ENCODE results near the gene RREB1. TPM values are rescaled to one million over a fixed set of nuclear protein-coding genes. Genes with fewer than 3 reads are reported as not detected.

Gene RREB1
- total RNA-seq, 4 donors from 2014 or later, result 56.2 to 102 (median 62.6) TPM

- 93% methylated on average over 9 of the region's 9 CpGs for WGBS
- Histone ChIP-seq H3K36me3 (peaks cover 68% of the 10 kb centered on the region), H3K27ac (no peak overlapping the region), H3K9me3 (no peaks in the 10 kb centered on the region), H3K4me1 (no peaks in the 10 kb centered on the region), H3K27me3 (no peaks in the 10 kb centered on the region), H3K4me3 (no peak overlapping the region)
- TF ChIP-seq EP300 (IDR thresholded peaks at IDR 0.05), result no peak
- TF ChIP-seq POLR2A (IDR thresholded peaks at IDR 0.05), result no peak
- no peak for TF ChIP-seq POLR2AphosphoS5 (IDR thresholded peaks at IDR 0.05)
- TF ChIP-seq CTCF (IDR thresholded peaks at IDR 0.05), result no peak
- no peak for DNase-seq (ENCODE audit: low spot score in 2 of 2)
Measured at GRCh38 chr6:7189101-7189758, 81.5 kb downstream of the RREB1 start.

- H3K9me3 ChIP-seq, result no peaks in the 10 kb centered on the region
- TF ChIP-seq EP300 (IDR thresholded peaks at IDR 0.05) (no peak), CTCF (IDR thresholded peaks at IDR 0.05) (no peak)
- peaks cover 63% of the 10 kb centered on the region for H3K36me3 ChIP-seq
- peaks cover 12% of the 10 kb centered on the region for H3K4me1 ChIP-seq
- WGBS, result 91% methylated on average over 2 of the region's 2 CpGs
- no peak for DNase-seq (ENCODE audit: low spot score in 2 of 2)
- H3K27ac ChIP-seq, result no peak overlapping the region
- no peak overlapping the region for H3K4me3 ChIP-seq
- H3K27me3 ChIP-seq, result no peaks in the 10 kb centered on the region
Measured at GRCh38 chr6:7190791-7191190, 83.0 kb downstream of the RREB1 start.

GRCh38 chr6:7193122-7193521 is 85.4 kb downstream of the RREB1 start:
- DNase-seq (ENCODE audit: low spot score in 2 of 2), result no peak
- H3K4me1 ChIP-seq, result peaks cover 18% of the 10 kb centered on the region
- TF ChIP-seq CTCF (IDR thresholded peaks at IDR 0.05) (no peak), EP300 (IDR thresholded peaks at IDR 0.05) (no peak), POLR2A (IDR thresholded peaks at IDR 0.05) (no peak), POLR2AphosphoS5 (IDR thresholded peaks at IDR 0.05) (no peak)
- WGBS, result 95% methylated on average over 2 of the region's 2 CpGs
- H3K4me3 ChIP-seq, result no peak overlapping the region
- H3K27me3 ChIP-seq, result no peaks in the 10 kb centered on the region
- H3K36me3 ChIP-seq, result peaks cover 51% of the 10 kb centered on the region
- H3K27ac ChIP-seq, result no peak overlapping the region
- no peaks in the 10 kb centered on the region for H3K9me3 ChIP-seq

- Histone ChIP-seq H3K27ac (no peak overlapping the region), H3K4me1 (peaks cover 18% of the 10 kb centered on the region), H3K36me3 (peaks cover 35% of the 10 kb centered on the region), H3K9me3 (no peaks in the 10 kb centered on the region), H3K27me3 (no peaks in the 10 kb centered on the region), H3K4me3 (no peak overlapping the region)
- WGBS, result 84% methylated on average over 3 of the region's 3 CpGs
- no peak for DNase-seq (ENCODE audit: low spot score in 2 of 2)
- TF ChIP-seq CTCF (IDR thresholded peaks at IDR 0.05) (no peak), POLR2AphosphoS5 (IDR thresholded peaks at IDR 0.05) (no peak), EP300 (IDR thresholded peaks at IDR 0.05) (no peak), POLR2A (IDR thresholded peaks at IDR 0.05) (no peak)
Measured at GRCh38 chr6:7194657-7195056, 86.9 kb downstream of the RREB1 start.

- H3K27ac ChIP-seq, result peak overlapping the region; percentile 34
- H3K36me3 ChIP-seq, result peaks cover 27% of the 10 kb centered on the region
- H3K9me3 ChIP-seq, result no peaks in the 10 kb centered on the region
- no peak for DNase-seq (ENCODE audit: low spot score in 2 of 2)
- no peak overlapping the region for H3K4me3 ChIP-seq
- WGBS, result 45% methylated on average over 9 of the region's 9 CpGs
- TF ChIP-seq EP300 (IDR thresholded peaks at IDR 0.05) (no peak), POLR2A (IDR thresholded peaks at IDR 0.05) (no peak), CTCF (IDR thresholded peaks at IDR 0.05) (no peak), POLR2AphosphoS5 (IDR thresholded peaks at IDR 0.05) (no peak)
- H3K27me3 ChIP-seq, result no peaks in the 10 kb centered on the region
- H3K4me1 ChIP-seq, result peaks cover 22% of the 10 kb centered on the region
Measured at GRCh38 chr6:7195339-7196018, 87.7 kb downstream of the RREB1 start.

Measured in suprapubic skin (tissue), 4 donors.